Mesothelial cell of epicardium (in vitro differentiated cells): Measurements from ENCODE around the gene CD151. TPM values are rescaled to one million over a fixed set of nuclear protein-coding genes. Genes with fewer than 3 reads are reported as not detected.

Source experiments
- DNase-seq, 2 experiments: peaks; one replicate each; pipeline ENCODE4 v3.0.0; 2021; ENCODE audit warnings: low spot score in 2 of 2; ENCODE audit not compliant: unreplicated experiment in 2 of 2
- H3K27ac Mint-ChIP-seq: 2 replicates; pipeline ENCODE4 v1.8.0; 2021; ENCODE audit warnings: mixed read lengths
- H3K27me3 Mint-ChIP-seq: 2 replicates; pipeline ENCODE4 v1.8.0; 2021; ENCODE audit warnings: low read depth, mixed read lengths
- H3K36me3 Mint-ChIP-seq: 2 replicates; pipeline ENCODE4 v1.8.0; 2021; ENCODE audit warnings: mixed read lengths
- H3K4me1 Mint-ChIP-seq: 2 replicates; pipeline ENCODE4 v1.8.0; 2021; ENCODE audit warnings: mixed read lengths
- H3K4me3 Mint-ChIP-seq: 2 replicates; pipeline ENCODE4 v1.8.0; 2021; ENCODE audit warnings: mild to moderate bottlenecking, moderate library complexity, mixed read lengths
- H3K9me3 Mint-ChIP-seq: 2 replicates; pipeline ENCODE4 v1.8.0; 2021; ENCODE audit warnings: mixed read lengths
- total RNA-seq: library from RNA; stranded (reverse); gene quantifications from 3 replicates; pipeline ENCODE4 v1.2.1, GENCODE V29; 2021
- TF ChIP-seq, protein P1 (sequence below): fragments of 200-600 bp; sonication (generic); IDR thresholded peaks from one replicate; pipeline ENCODE4 v1.5.0; 2021; ENCODE audit warnings: antibody characterized with exemption; ENCODE audit not compliant: unreplicated experiment

The CD151 gene
- total RNA-seq, 1 donor from 2014 or later = 125 TPM

DNA sequence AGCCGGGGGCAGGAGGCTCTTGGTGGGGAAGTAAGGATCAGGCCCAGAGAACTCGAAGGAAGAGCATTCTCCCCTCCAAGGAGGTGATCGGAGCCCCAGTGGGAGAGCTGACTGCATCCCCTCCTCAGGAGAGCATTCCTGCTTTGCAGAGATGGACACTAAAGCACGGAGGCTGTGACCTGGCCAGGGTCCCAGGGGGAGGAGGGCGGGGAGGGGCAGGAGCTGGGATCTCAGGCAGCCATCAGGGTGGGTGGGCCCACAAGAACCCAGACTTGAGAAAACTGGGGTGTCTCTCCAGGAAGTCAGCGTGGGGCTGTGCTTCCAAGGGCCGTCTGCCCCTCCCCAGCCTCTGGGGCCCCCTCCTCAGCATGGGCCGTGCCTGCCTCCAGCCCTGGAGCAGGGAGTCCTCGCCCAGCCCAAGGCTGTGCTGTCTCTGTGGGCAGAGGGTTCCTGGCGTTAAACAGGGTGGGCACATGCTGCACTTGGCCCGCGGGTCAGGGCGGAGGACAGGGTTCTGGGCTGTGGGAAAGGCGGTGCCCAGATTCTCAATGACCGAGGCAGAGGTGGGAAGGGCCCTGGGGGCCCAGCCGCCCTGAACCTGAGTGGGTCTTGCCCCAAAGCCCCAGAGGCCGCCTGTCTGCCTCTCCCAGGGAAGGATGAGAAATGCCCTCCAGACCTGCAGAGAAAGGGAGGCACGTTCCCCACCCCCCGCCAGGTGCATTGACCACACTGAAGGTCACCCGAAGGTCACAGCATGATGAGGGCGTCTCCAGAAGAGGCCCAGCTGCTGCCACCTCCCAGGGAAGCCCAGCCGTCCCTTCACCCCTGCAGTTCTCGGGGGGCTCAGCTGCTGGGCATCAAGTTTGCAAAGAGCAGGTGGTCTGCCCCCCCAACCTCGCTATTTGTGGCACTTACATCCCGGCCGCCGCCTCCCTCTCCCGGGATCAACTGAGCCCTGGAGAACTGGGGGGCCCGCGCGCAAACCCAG is 43.5 kb upstream of the CD151 start:
- H3K9me3 Mint-ChIP-seq = no peaks in the 10 kb centered on the region

GRCh38 chr11:789943-790342 is 42.8 kb upstream of the CD151 start, which contains the start of gene CEND1:
Gene CEND1, minus strand, starts transcription at chr11:790090. Its CDS starts 1,514 bp downstream, at chr11:788576.
- no peak within 1 kb of the TSS for H3K4me3 Mint-ChIP-seq
- no peak for DNase-seq

More for the DNA sequence above, 43.5 kb upstream of the CD151 start:
- H3K27me3 Mint-ChIP-seq = peaks cover 4% of the 10 kb centered on the region
- H3K36me3 Mint-ChIP-seq = peaks cover 3% of the 10 kb centered on the region
- no peaks in the 10 kb centered on the region for H3K4me1 Mint-ChIP-seq
- no peak overlapping the region for H3K4me3 Mint-ChIP-seq
- TF ChIP-seq, protein P1, sequence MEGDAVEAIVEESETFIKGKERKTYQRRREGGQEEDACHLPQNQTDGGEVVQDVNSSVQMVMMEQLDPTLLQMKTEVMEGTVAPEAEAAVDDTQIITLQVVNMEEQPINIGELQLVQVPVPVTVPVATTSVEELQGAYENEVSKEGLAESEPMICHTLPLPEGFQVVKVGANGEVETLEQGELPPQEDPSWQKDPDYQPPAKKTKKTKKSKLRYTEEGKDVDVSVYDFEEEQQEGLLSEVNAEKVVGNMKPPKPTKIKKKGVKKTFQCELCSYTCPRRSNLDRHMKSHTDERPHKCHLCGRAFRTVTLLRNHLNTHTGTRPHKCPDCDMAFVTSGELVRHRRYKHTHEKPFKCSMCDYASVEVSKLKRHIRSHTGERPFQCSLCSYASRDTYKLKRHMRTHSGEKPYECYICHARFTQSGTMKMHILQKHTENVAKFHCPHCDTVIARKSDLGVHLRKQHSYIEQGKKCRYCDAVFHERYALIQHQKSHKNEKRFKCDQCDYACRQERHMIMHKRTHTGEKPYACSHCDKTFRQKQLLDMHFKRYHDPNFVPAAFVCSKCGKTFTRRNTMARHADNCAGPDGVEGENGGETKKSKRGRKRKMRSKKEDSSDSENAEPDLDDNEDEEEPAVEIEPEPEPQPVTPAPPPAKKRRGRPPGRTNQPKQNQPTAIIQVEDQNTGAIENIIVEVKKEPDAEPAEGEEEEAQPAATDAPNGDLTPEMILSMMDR = no peak
- DNase-seq = no peak
- H3K27ac Mint-ChIP-seq = no peak overlapping the region

GRCh38 chr11:790721-791564 is 41.8 kb upstream of the CD151 start:
- Mint-ChIP-seq H3K27ac (no peak overlapping the region), H3K9me3 (no peaks in the 10 kb centered on the region), H3K4me1 (peaks cover 1% of the 10 kb centered on the region), H3K27me3 (peaks cover 4% of the 10 kb centered on the region), H3K4me3 (no peak overlapping the region), H3K36me3 (peaks cover 3% of the 10 kb centered on the region)
- no peak for DNase-seq
- TF ChIP-seq, protein P1 = no peak

More at GRCh38 chr11:789943-790342, 42.8 kb upstream of the CD151 start, which contains the start of gene CEND1:
- Mint-ChIP-seq H3K27me3 (peaks cover 4% of the 10 kb centered on the region), H3K36me3 (peaks cover 3% of the 10 kb centered on the region), H3K9me3 (no peaks in the 10 kb centered on the region), H3K4me1 (no peaks in the 10 kb centered on the region), H3K27ac (no peak within 1 kb of the TSS)
- TF ChIP-seq, protein P1 = no peak

DNA sequence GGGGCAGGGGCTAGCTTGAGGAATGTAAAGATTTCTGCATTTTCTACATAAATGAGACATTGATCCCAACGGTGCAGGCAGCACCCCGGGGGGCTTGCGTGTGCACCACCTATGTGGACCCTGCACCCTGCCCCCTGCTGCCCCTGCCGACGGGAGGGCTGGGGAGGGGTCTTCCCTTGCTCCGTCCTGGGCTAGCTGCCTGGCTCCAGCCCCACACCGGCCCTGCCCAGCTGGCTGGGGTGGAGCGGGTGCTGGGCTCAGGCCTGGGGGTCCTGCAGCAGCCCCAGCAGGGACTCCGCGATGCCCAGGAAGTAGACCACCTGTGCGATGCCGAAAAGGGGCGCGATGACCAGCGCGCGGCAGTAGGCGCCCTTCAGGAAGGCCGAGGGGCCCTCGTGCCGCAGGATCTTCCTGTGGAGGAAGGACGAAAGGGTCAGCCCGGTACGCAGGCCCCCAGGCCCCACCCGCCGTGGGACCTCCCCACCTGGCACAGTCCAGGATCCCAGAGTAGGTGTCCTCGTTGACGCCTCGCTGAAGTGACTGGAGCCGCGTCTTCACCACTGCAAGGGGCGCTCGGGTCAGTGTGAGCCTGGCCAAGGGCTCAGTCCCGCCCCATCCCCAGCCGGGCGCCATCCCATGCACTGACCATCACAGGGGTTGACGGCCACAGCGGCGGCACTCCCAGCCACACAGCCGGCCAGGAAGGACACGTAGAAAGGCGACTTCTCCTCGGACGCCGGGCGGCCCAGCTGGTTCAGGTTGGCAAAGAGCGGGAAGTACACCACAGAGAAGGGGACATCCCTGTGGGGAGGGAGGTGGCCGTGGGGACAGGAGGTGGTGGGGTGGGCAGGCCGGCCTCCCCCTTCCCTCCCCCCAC is 40.9 kb upstream of the CD151 start:
- peaks cover 4% of the 10 kb centered on the region for H3K27me3 Mint-ChIP-seq
- DNase-seq = no peak
- no peaks in the 10 kb centered on the region for H3K9me3 Mint-ChIP-seq
- H3K4me1 Mint-ChIP-seq = peaks cover 10% of the 10 kb centered on the region
- no peak overlapping the region for H3K27ac Mint-ChIP-seq
- H3K36me3 Mint-ChIP-seq = peaks cover 3% of the 10 kb centered on the region
- no peak overlapping the region for H3K4me3 Mint-ChIP-seq
- TF ChIP-seq, protein P1 = no peak

DNA sequence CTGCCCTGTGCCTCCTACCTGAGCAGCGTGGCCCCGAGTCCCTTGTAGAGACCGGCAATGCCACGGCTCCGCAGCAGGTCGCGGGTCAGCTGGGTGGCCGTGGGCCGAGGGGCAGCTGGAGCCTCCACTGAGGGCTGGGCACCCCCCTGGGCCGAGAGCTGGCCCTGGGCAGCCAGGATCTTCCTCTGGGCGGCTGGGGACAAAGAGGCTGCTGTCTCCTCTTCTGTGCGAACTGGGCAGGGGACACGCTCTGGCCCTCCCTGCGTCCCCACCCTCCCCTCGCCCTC is 40.3 kb upstream of the CD151 start:
- DNase-seq = no peak
- TF ChIP-seq, protein P1 = no peak
- no peak overlapping the region for H3K4me3 Mint-ChIP-seq
- peaks cover 3% of the 10 kb centered on the region for H3K36me3 Mint-ChIP-seq
- H3K4me1 Mint-ChIP-seq = peaks cover 11% of the 10 kb centered on the region
- peaks cover 4% of the 10 kb centered on the region for H3K27me3 Mint-ChIP-seq
- H3K27ac Mint-ChIP-seq = no peak overlapping the region
- H3K9me3 Mint-ChIP-seq = no peaks in the 10 kb centered on the region
